Activated CD8-positive, alpha-beta T cell treated with anti-CD3 and anti-CD28 coated beads for 36 hours (primary cell): ENCODE results near the gene UHRF1. TPM values are rescaled to one million over a fixed set of nuclear protein-coding genes. Genes with fewer than 3 reads are reported as not detected.
"Not testable (repeated sequence)": the region's sequence is repeated elsewhere in the genome, so short reads cannot be mapped to it uniquely, and the experiment has no call there.

Experiments used
- ATAC-seq: fragments of 200-7000 bp; cut with Tn5 transposase; one replicate; pipeline ENCODE4 v1.10.0; 2021; ENCODE audit warnings: mild to moderate bottlenecking, moderate library complexity
- CTCF ChIA-PET: fragments of 350-600 bp; sonication (Branson Sonifier 250); formaldehyde crosslinking; loops from one replicate; lab custom pipeline; 2021; ENCODE audit warnings: antibody characterized with exemption; lab: Charles Lee
- POLR2A ChIA-PET: fragments of 350-600 bp; sonication (Branson Sonifier 250); formaldehyde crosslinking; loops from one replicate; lab custom pipeline; 2021; ENCODE audit warnings: antibody characterized with exemption; lab: Charles Lee
- DNase-seq: peaks from one replicate; pipeline ENCODE4 v3.0.0-alpha.2; 2020
- H3K27ac Mint-ChIP-seq: one replicate; pipeline ENCODE4 v1.8.0; 2021; ENCODE audit warnings: mild to moderate bottlenecking, mixed read lengths
- H3K27me3 Mint-ChIP-seq: one replicate; pipeline ENCODE4 v1.8.0; 2021; ENCODE audit warnings: mixed read lengths
- H3K36me3 Mint-ChIP-seq: one replicate; pipeline ENCODE4 v1.8.0; 2021; ENCODE audit warnings: low read depth, mixed read lengths
- H3K4me1 Mint-ChIP-seq: one replicate; pipeline ENCODE4 v1.8.0; 2021; ENCODE audit warnings: low read depth, mixed read lengths
- H3K4me3 Mint-ChIP-seq: one replicate; pipeline ENCODE4 v1.8.0; 2021; ENCODE audit warnings: mild to moderate bottlenecking, moderate library complexity, mixed read lengths
- H3K9me3 Mint-ChIP-seq: one replicate; pipeline ENCODE4 v1.8.0; 2021; ENCODE audit warnings: mixed read lengths
- CTCF ChIP-seq: fragments of 200-600 bp; IDR thresholded peaks from one replicate; pipeline ENCODE4 v1.8.0; 2022; ENCODE audit warnings: antibody characterized with exemption, mild to moderate bottlenecking
- intact Hi-C: fragments of 100-400 bp; cut with micrococcal nuclease; formaldehyde crosslinking; loops from one replicate; pipeline ENCODE4 v1.10.0; 2022
- total RNA-seq, 2 experiments: library from RNA; stranded (reverse); gene quantifications; one replicate each; pipeline ENCODE4 v1.2.3, GENCODE V29; 2021

UHRF1 gene
- total RNA-seq, 2 experiments from 2014 or later = 173 to 175 TPM

GRCh38 chr19:4889034-4889815, 20.1 kb upstream of the UHRF1 start:
- ChIA-PET CTCF (interaction anchor here (1.0 kb wide), 1 partner anchor 80 kb away, joined by 3 read pairs; no protein-coding TSS in a partner anchor), POLR2A (interaction anchor here (0.6 kb wide), 1 partner anchor 47 kb away, joined by 3 read pairs; no protein-coding TSS in a partner anchor)
- DNase-seq = no peak
- H3K9me3 Mint-ChIP-seq = no peaks in the 10 kb centered on the region
- H3K27ac Mint-ChIP-seq = no peak overlapping the region
- no peak for TF ChIP-seq CTCF
- intact Hi-C loops = no loop called here
- no peaks in the 10 kb centered on the region for H3K4me1 Mint-ChIP-seq
- no peak overlapping the region for H3K4me3 Mint-ChIP-seq
- H3K36me3 Mint-ChIP-seq = no peaks in the 10 kb centered on the region
- ATAC-seq = no peak
- no peaks in the 10 kb centered on the region for H3K27me3 Mint-ChIP-seq

GRCh38 chr19:4891066-4891465, 18.2 kb upstream of the UHRF1 start:
- ChIA-PET POLR2A (no interaction called here), CTCF (interaction anchor here (2.2 kb wide), 1 partner anchor 18 kb away, joined by 6 read pairs; no protein-coding TSS in a partner anchor)
- Mint-ChIP-seq H3K27ac (no peak overlapping the region), H3K4me1 (peaks cover 4% of the 10 kb centered on the region), H3K4me3 (no peak overlapping the region), H3K9me3 (no peaks in the 10 kb centered on the region), H3K27me3 (no peaks in the 10 kb centered on the region), H3K36me3 (no peaks in the 10 kb centered on the region)
- DNase-seq (no peak), ATAC-seq (no peak)
- intact Hi-C loops = no loop called here
- TF ChIP-seq CTCF = no peak

- intact Hi-C loops = not testable (repeated sequence)
Measured at GRCh38 chr19:4892962-4893361, 16.3 kb upstream of the UHRF1 start.

GRCh38 chr19:4896372-4896771, 12.9 kb upstream of the UHRF1 start:
- no peaks in the 10 kb centered on the region for H3K36me3 Mint-ChIP-seq
- no peaks in the 10 kb centered on the region for H3K27me3 Mint-ChIP-seq
- no peak overlapping the region for H3K4me3 Mint-ChIP-seq
- intact Hi-C loops = no loop called here
- ChIA-PET POLR2A (interaction anchor here (2.4 kb wide), 2 partner anchors 13 to 15 kb away, joined by 8 to 10 read pairs; partner anchors contain the start of gene UHRF1), CTCF (no interaction called here)
- no peaks in the 10 kb centered on the region for H3K9me3 Mint-ChIP-seq
- TF ChIP-seq CTCF = no peak
- H3K27ac Mint-ChIP-seq = peak overlapping the region; percentile 28
- no peak for DNase-seq
- peaks cover 7% of the 10 kb centered on the region for H3K4me1 Mint-ChIP-seq
- no peak for ATAC-seq

More at GRCh38 chr19:4892962-4893361, 16.3 kb upstream of the UHRF1 start:
- H3K27me3 Mint-ChIP-seq, H3K27ac Mint-ChIP-seq, DNase-seq, ATAC-seq, CTCF ChIA-PET, POLR2A ChIA-PET, H3K4me3 Mint-ChIP-seq, H3K9me3 Mint-ChIP-seq, H3K36me3 Mint-ChIP-seq, H3K4me1 Mint-ChIP-seq: not testable (repeated sequence)

- Mint-ChIP-seq H3K4me3 (no peak overlapping the region), H3K4me1 (peaks cover 9% of the 10 kb centered on the region), H3K9me3 (no peaks in the 10 kb centered on the region), H3K27ac (peak overlapping the region; percentile 59), H3K27me3 (no peaks in the 10 kb centered on the region), H3K36me3 (no peaks in the 10 kb centered on the region)
- intact Hi-C loops = no loop called here
- no peak for DNase-seq
- ChIA-PET CTCF (no interaction called here), POLR2A (interaction anchor here (1.0 to 2.4 kb wide), 2 partner anchors 12 to 38 kb away, joined by 4 to 10 read pairs; partner anchors contain the start of gene UHRF1)
- no peak for ATAC-seq
- no peak for TF ChIP-seq CTCF
Measured at GRCh38 chr19:4897146-4897545, 12.2 kb upstream of the UHRF1 start.

GRCh38 chr19:4900879-4901278, 8.4 kb upstream of the UHRF1 start:
- H3K36me3 Mint-ChIP-seq, H3K27ac Mint-ChIP-seq, DNase-seq, CTCF ChIA-PET, H3K4me3 Mint-ChIP-seq, intact Hi-C loops, ATAC-seq, H3K27me3 Mint-ChIP-seq, H3K4me1 Mint-ChIP-seq, H3K9me3 Mint-ChIP-seq: not testable (repeated sequence)
- POLR2A ChIA-PET = interaction anchor here (0.6 kb wide), 1 partner anchor 13 kb away, joined by 4 read pairs; no protein-coding TSS in a partner anchor
